ENCODE results near the gene ARHGAP23.
"Not testable (repeated sequence)": the region's sequence is repeated elsewhere in the genome, so short reads cannot be mapped to it uniquely, and the experiment has no call there.

DNA sequence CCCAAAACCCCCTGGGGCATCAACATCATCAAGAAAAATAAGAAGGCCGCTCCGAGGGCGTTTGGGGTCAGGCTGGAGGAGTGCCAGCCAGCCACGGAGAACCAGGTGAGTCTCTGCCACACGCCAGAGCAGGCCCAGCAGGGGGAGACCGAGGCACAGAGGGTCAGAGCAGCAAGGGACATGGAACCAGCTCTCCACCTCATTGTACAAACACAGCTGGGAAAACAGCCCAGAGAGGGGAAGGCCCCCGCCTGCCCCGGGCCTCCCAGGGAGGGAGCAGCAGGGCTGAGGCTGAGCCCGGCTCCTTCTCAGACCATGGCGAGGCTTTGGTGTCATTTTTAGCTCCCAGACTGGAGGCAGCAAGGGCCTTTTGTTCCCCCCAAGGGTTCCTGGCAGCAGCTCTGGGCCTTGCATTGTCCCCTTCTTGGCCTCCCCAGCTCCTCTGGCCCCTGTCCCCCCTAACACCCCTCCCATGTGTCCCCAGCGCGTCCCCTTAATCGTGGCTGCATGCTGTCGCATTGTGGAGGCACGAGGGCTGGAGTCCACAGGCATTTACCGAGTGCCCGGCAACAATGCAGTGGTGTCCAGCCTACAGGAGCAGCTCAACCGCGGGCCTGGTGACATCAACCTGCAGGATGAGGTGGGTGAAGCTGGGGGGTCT is 53.9 kb downstream of the ARHGAP23 start:
- TF ChIP-seq, protein P1, sequence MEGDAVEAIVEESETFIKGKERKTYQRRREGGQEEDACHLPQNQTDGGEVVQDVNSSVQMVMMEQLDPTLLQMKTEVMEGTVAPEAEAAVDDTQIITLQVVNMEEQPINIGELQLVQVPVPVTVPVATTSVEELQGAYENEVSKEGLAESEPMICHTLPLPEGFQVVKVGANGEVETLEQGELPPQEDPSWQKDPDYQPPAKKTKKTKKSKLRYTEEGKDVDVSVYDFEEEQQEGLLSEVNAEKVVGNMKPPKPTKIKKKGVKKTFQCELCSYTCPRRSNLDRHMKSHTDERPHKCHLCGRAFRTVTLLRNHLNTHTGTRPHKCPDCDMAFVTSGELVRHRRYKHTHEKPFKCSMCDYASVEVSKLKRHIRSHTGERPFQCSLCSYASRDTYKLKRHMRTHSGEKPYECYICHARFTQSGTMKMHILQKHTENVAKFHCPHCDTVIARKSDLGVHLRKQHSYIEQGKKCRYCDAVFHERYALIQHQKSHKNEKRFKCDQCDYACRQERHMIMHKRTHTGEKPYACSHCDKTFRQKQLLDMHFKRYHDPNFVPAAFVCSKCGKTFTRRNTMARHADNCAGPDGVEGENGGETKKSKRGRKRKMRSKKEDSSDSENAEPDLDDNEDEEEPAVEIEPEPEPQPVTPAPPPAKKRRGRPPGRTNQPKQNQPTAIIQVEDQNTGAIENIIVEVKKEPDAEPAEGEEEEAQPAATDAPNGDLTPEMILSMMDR (optimal IDR thresholded peaks at IDR 0.05 in 1 of 3, IDR thresholded peaks at IDR 0.05 in 1 of 3, conservative IDR thresholded peaks at IDR 0.05 in 1 of 3; ENCODE audit: extremely low read depth in 1 of 3, insufficient read depth in 2 of 3, low read length in 3 of 3) = not testable (repeated sequence)
- TF ChIP-seq EZH2 (IDR thresholded peaks at IDR 0.05; ENCODE audit: low read length) = not testable (repeated sequence)

Measured in keratinocyte (primary cell).